H54 (cell line): ENCODE data around the gene XRRA1.
"Not testable (repeated sequence)": the region's sequence is repeated elsewhere in the genome, so short reads cannot be mapped to it uniquely, and the experiment has no call there.

Experiments used
- DNase-seq: peaks from one replicate; pipeline ENCODE4 v3.0.0; 2011; ENCODE audit warnings: low spot score, mixed read lengths; ENCODE audit not compliant: insufficient read length
- FAIRE-seq: peaks from 3 replicates; lab custom pipeline; 2011; peaks lifted over from hg19 to GRCh38; lab: Jason Lieb, UNC
- POLR2A ChIP-seq: IDR thresholded peaks from 2 replicates; pipeline ENCODE4 v1.6.1; 2011; ENCODE audit warnings: low read depth, mild to moderate bottlenecking, low read length

XRRA1 gene

GRCh38 chr11:74845978-74846517, 102.8 kb downstream of the XRRA1 start:
- FAIRE-seq, result no peak
- DNase-seq, result no peak
- no peak for TF ChIP-seq POLR2A

- no peak for FAIRE-seq
- no peak for DNase-seq
These were observed 104.0 kb downstream of the XRRA1 start for GRCh38 chr11:74844865-74845264.

GRCh38 chr11:74844072-74844471, 104.8 kb downstream of the XRRA1 start:
- DNase-seq (no peak), FAIRE-seq (no peak)
- no peak for TF ChIP-seq POLR2A

More at GRCh38 chr11:74844865-74845264, 104.0 kb downstream of the XRRA1 start:
- TF ChIP-seq POLR2A, result no peak

GRCh38 chr11:74842967-74843366, 105.9 kb downstream of the XRRA1 start:
- DNase-seq, result no peak
- no peak for TF ChIP-seq POLR2A
- FAIRE-seq, result no peak

- no peak for FAIRE-seq
- no peak for DNase-seq
- no peak for TF ChIP-seq POLR2A
These were observed 108.4 kb downstream of the XRRA1 start for GRCh38 chr11:74840486-74840885.

- no peak for TF ChIP-seq POLR2A
- no peak for DNase-seq
- FAIRE-seq, result no peak
These were observed 108.9 kb downstream of the XRRA1 start for GRCh38 chr11:74839971-74840370.

- no peak for TF ChIP-seq POLR2A
- no peak for FAIRE-seq
- no peak for DNase-seq
These were observed 109.4 kb downstream of the XRRA1 start for GRCh38 chr11:74839446-74839845.

- TF ChIP-seq POLR2A, result no peak
These were observed 110.7 kb downstream of the XRRA1 start for GRCh38 chr11:74838188-74838587.

GRCh38 chr11:74837191-74837590, 111.7 kb downstream of the XRRA1 start:
- DNase-seq (no peak), FAIRE-seq (no peak)
- TF ChIP-seq POLR2A, result no peak

More at GRCh38 chr11:74838188-74838587, 110.7 kb downstream of the XRRA1 start:
- FAIRE-seq (no peak), DNase-seq (no peak)

- TF ChIP-seq POLR2A, result no peak
- FAIRE-seq (no peak), DNase-seq (no peak)
These were observed 122.0 kb downstream of the XRRA1 start for GRCh38 chr11:74826901-74827300.

- not testable (repeated sequence) for DNase-seq, FAIRE-seq
These were observed 123.3 kb downstream of the XRRA1 start for GRCh38 chr11:74825596-74825995.

- no peak for FAIRE-seq
These were observed 124.5 kb downstream of the XRRA1 start for GRCh38 chr11:74824285-74824982.

GRCh38 chr11:74822170-74822569, 126.7 kb downstream of the XRRA1 start:
- no peak for FAIRE-seq
- no peak for DNase-seq
- TF ChIP-seq POLR2A, result no peak

More at GRCh38 chr11:74824285-74824982, 124.5 kb downstream of the XRRA1 start:
- DNase-seq, result no peak
- no peak for TF ChIP-seq POLR2A

- no peak for TF ChIP-seq POLR2A
- FAIRE-seq (peak; percentile 98), DNase-seq (peak; percentile 54)
These were observed 128.1 kb downstream of the XRRA1 start for GRCh38 chr11:74820763-74821162.

- no peak for TF ChIP-seq POLR2A
- FAIRE-seq (peak; percentile 61), DNase-seq (no peak)
These were observed 129.5 kb downstream of the XRRA1 start for GRCh38 chr11:74819400-74819799.
